ENCODE measurements around the gene NTNG1. TPM values are rescaled to one million over a fixed set of nuclear protein-coding genes. Genes with fewer than 3 reads are reported as not detected.

NTNG1 gene
- total RNA-seq, 1 donor from 2014 or later = 0.83 TPM

- no peak for TF ChIP-seq CTCF (IDR thresholded peaks at IDR 0.05; ENCODE audit: unreplicated experiment)
- Mint-ChIP-seq H3K27ac (no peak overlapping the region), H3K4me3 (no peak overlapping the region), H3K27me3 (ENCODE audit: low read depth) (peaks cover 3% of the 10 kb centered on the region), H3K36me3 (no peaks in the 10 kb centered on the region), H3K4me1 (no peaks in the 10 kb centered on the region), H3K9me3 (no peaks in the 10 kb centered on the region)
- DNase-seq (ENCODE audit: low spot score in 2 of 2, unreplicated experiment in 2 of 2) = no peak
Observed at GRCh38 chr1:107404756-107405155, 263.9 kb downstream of the NTNG1 start.

DNA sequence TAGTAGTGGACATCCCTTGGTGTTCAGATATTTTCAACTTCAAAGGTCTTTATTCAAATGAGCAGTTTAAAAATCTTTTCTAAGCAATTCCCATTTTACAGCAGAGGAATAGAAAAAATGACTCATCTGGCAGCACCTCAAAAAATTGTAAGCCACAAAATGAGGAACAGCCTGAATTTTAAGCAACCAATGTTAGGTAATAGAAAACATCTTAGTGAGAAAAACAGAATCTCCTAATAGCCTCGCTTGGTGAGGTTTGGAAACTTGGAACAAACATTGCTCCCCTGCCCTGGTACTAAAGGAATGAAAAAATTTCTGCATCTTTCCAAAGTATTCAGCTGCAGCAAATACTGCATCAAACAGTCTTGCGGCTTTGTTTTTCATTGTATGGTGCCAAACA lies 264.4 kb downstream of the NTNG1 start:
- no peaks in the 10 kb centered on the region for H3K36me3 Mint-ChIP-seq
- no peak for DNase-seq (ENCODE audit: low spot score in 2 of 2, unreplicated experiment in 2 of 2)
- no peak for TF ChIP-seq CTCF (IDR thresholded peaks at IDR 0.05; ENCODE audit: unreplicated experiment)
- H3K4me1 Mint-ChIP-seq = no peaks in the 10 kb centered on the region
- peaks cover 3% of the 10 kb centered on the region for H3K27me3 Mint-ChIP-seq (ENCODE audit: low read depth)
- H3K9me3 Mint-ChIP-seq = no peaks in the 10 kb centered on the region
- no peak overlapping the region for H3K4me3 Mint-ChIP-seq
- H3K27ac Mint-ChIP-seq = no peak overlapping the region

DNA sequence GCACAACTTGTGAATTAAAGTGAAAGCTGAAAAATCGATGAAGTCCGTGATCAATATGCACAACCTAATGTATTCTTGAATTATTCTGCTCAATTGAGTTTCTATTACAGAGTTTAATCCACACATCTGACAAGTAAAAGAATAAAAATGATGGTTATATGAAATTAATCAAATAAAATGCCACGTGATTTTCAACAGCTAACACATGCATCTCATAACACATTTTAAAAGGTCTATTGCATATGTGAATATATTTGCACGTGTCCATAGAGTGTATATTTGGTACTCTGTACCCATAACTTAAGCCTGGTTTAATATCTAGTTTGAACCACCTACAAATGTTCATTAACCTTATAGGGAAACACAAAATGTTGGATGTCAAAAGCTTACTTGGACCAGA lies 266.2 kb downstream of the NTNG1 start:
- H3K4me3 Mint-ChIP-seq = no peak overlapping the region
- H3K9me3 Mint-ChIP-seq = no peaks in the 10 kb centered on the region

GRCh38 chr1:107413546-107413945 lies 272.7 kb downstream of the NTNG1 start:
- H3K4me3 Mint-ChIP-seq = no peak overlapping the region
- H3K27me3 Mint-ChIP-seq (ENCODE audit: low read depth) = no peaks in the 10 kb centered on the region
- no peak for TF ChIP-seq CTCF (IDR thresholded peaks at IDR 0.05; ENCODE audit: unreplicated experiment)
- no peak for DNase-seq (ENCODE audit: low spot score in 2 of 2, unreplicated experiment in 2 of 2)
- no peaks in the 10 kb centered on the region for H3K36me3 Mint-ChIP-seq
- H3K9me3 Mint-ChIP-seq = no peaks in the 10 kb centered on the region
- no peak overlapping the region for H3K27ac Mint-ChIP-seq
- H3K4me1 Mint-ChIP-seq = no peaks in the 10 kb centered on the region

More for the DNA sequence above, 266.2 kb downstream of the NTNG1 start:
- Mint-ChIP-seq H3K27ac (no peak overlapping the region), H3K36me3 (no peaks in the 10 kb centered on the region), H3K4me1 (no peaks in the 10 kb centered on the region), H3K27me3 (ENCODE audit: low read depth) (peaks cover 3% of the 10 kb centered on the region)
- DNase-seq (ENCODE audit: low spot score in 2 of 2, unreplicated experiment in 2 of 2) = no peak
- no peak for TF ChIP-seq CTCF (IDR thresholded peaks at IDR 0.05; ENCODE audit: unreplicated experiment)

- no peaks in the 10 kb centered on the region for H3K4me1 Mint-ChIP-seq
Observed at GRCh38 chr1:107413951-107414350, 273.1 kb downstream of the NTNG1 start.

More at GRCh38 chr1:107413951-107414350, 273.1 kb downstream of the NTNG1 start:
- no peak overlapping the region for H3K4me3 Mint-ChIP-seq
- no peak for TF ChIP-seq CTCF (IDR thresholded peaks at IDR 0.05; ENCODE audit: unreplicated experiment)
- DNase-seq (ENCODE audit: low spot score in 2 of 2, unreplicated experiment in 2 of 2) = no peak
- H3K27me3 Mint-ChIP-seq (ENCODE audit: low read depth) = no peaks in the 10 kb centered on the region
- H3K9me3 Mint-ChIP-seq = no peaks in the 10 kb centered on the region
- H3K27ac Mint-ChIP-seq = no peak overlapping the region
- no peaks in the 10 kb centered on the region for H3K36me3 Mint-ChIP-seq
